Body of pancreas (tissue), 4 donors: ENCODE measurements around the gene CLCNKB. TPM values are rescaled to one million over a fixed set of nuclear protein-coding genes. Genes with fewer than 3 reads are reported as not detected.

Experiments used
- ATAC-seq: fragments of 150-250 bp; one replicate; pipeline ENCODE4 v1.9.1; 2016
- DNase-seq, 4 donors: peaks; one replicate each; pipeline ENCODE4 v3.0.0-alpha.2; 2019
- H3K27ac ChIP-seq, 4 donors: fragments of 200-600 bp; sonication (generic); 1 replicate in 3 of 4; 2 replicates in 1 of 4; pipeline versions ENCODE4 v1.5.1 to v1.6.1; 2016 to 2019; ENCODE audit warnings: mild to moderate bottlenecking in 1 of 4, mixed read lengths in 1 of 4, moderate library complexity in 1 of 4
- H3K27me3 ChIP-seq, 2 donors: fragments of 200-600 bp; sonication (generic); one replicate each; pipeline ENCODE4 v1.6.0; 2016; ENCODE audit warnings: mild to moderate bottlenecking in 1 of 2
- H3K36me3 ChIP-seq, 2 donors: fragments of 200-600 bp; sonication (generic); replicated peaks in 1 of 2; 2 replicates each; pipeline ENCODE4 v1.5.1; 2016; ENCODE audit warnings: low read depth in 2 of 2; ENCODE audit not compliant: insufficient read depth in 1 of 2
- H3K4me1 ChIP-seq: fragments of 200-600 bp; sonication (generic); one replicate; pipeline ENCODE4 v1.6.0; 2016
- H3K4me3 ChIP-seq, 2 donors: fragments of 200-600 bp; sonication (generic); 1 replicate in 1 of 2; 2 replicates in 1 of 2; pipeline ENCODE4 v1.5.1; 2016 to 2019
- H3K9me3 ChIP-seq, 3 donors: fragments of 200-600 bp; sonication (generic); 1 replicate in 2 of 3; 2 replicates in 1 of 3; pipeline ENCODE4 v1.5.1; 2016
- POLR2A ChIP-seq, 3 donors: fragments of 450-650 bp; IDR thresholded peaks; one replicate each; pipeline ENCODE4 v1.6.1; 2016; ENCODE audit warnings: antibody characterized with exemption in 3 of 3, mild to moderate bottlenecking in 2 of 3
- WGBS, 2 donors: methylation state at CpG; one replicate each; pipeline ENCODE4 v1.1.5; 2017; 5-methylcytosine and 5-hydroxymethylcytosine counted together
- intact Hi-C: fragments of 100-400 bp; cut with DNase I; formaldehyde crosslinking; loops from one replicate; pipeline ENCODE4 v1.15.1; 2023
- total RNA-seq, 2 donors: library from RNA; depleted of rRNA; stranded (reverse); fragments of >200 nt; gene quantifications; one replicate each; pipeline ENCODE4 v1.1.0, GENCODE V29; 2016
- TF ChIP-seq, protein P1 (sequence below), 7 experiments: fragments of 450-650 bp in 4 of 7; fragments of 200-600 bp in 3 of 7; sonication (generic) in 3 of 7; IDR thresholded peaks; one replicate each; pipeline ENCODE4 v1.5.1; 2016 to 2019; ENCODE audit warnings: antibody characterized with exemption in 7 of 7

The CLCNKB gene
- total RNA-seq, 2 donors from 2014 or later, result 1.3 TPM; not detected in 1

DNA sequence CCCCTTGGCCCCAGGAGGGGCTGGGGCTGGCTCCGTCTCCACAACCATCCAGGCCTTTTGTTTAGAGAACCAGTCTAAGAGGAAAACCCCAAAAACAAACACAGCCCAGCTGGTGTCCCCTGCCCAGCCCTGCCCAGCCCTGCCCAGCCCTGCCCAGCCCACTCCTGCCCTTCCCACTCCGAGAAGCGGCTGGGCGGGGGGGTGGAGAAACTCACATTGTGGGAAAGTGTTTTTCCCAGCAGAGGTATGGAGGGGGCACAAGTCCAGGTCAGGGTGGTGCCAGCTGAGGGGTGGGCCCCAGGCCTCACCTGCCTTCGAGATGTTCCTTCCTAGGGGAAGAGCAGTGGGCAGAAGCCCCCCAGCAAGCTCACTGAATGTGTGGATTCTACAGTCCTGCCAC is 39.9 kb downstream of the CLCNKB start:
- intact Hi-C loops, result no loop called here
- Histone ChIP-seq H3K4me3 (no peak overlapping the region), H3K27ac (no peak overlapping the region), H3K36me3 (no peaks in the 10 kb centered on the region), H3K4me1 (peaks cover 9% of the 10 kb centered on the region), H3K27me3 (no peaks in the 10 kb centered on the region), H3K9me3 (no peaks in the 10 kb centered on the region)
- WGBS, 2 donors, result 92 to 96% methylated on average over 4 to 5 of the region's 5 CpGs
- no peak for TF ChIP-seq POLR2A (IDR thresholded peaks at IDR 0.05)
- TF ChIP-seq, protein P1, sequence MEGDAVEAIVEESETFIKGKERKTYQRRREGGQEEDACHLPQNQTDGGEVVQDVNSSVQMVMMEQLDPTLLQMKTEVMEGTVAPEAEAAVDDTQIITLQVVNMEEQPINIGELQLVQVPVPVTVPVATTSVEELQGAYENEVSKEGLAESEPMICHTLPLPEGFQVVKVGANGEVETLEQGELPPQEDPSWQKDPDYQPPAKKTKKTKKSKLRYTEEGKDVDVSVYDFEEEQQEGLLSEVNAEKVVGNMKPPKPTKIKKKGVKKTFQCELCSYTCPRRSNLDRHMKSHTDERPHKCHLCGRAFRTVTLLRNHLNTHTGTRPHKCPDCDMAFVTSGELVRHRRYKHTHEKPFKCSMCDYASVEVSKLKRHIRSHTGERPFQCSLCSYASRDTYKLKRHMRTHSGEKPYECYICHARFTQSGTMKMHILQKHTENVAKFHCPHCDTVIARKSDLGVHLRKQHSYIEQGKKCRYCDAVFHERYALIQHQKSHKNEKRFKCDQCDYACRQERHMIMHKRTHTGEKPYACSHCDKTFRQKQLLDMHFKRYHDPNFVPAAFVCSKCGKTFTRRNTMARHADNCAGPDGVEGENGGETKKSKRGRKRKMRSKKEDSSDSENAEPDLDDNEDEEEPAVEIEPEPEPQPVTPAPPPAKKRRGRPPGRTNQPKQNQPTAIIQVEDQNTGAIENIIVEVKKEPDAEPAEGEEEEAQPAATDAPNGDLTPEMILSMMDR (IDR thresholded peaks at IDR 0.05), result no peak
- ATAC-seq, result no peak
- peak in 1 of 4 donors; percentile 8 for DNase-seq

DNA sequence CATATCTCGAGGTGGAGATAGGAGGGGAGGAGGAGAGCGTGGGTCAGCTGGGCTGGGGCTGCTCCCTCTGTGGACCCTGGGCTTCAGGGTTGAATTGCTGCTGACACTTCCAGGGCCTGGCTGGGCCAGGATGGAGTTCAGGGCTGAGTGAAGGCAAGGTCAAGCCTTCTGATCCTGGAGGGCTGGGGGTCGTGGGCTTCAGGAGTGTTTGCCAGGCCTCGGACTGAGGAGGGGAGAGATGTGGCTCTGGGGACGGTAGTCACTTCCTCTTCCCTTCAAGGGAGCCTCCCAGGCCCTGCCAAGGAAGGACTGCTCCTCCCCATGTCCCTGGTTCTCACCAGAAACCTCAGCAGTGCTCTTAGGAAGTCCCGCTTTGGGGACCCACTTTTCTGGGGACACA is 41.9 kb downstream of the CLCNKB start:
- intact Hi-C loops, result no loop called here
- peak in 1 of 4 donors; percentile 9 for DNase-seq
- 65 to 84% methylated on average over 3 to 6 of the region's 6 CpGs for WGBS, 2 donors
- ATAC-seq, result no peak
- H3K27ac ChIP-seq, result no peak overlapping the region
- no peak for TF ChIP-seq POLR2A (IDR thresholded peaks at IDR 0.05)
- TF ChIP-seq, protein P1 (IDR thresholded peaks at IDR 0.05), result no peak
- peaks cover under 1% of the 10 kb centered on the region for H3K4me1 ChIP-seq
- H3K36me3 ChIP-seq, result no peaks in the 10 kb centered on the region
- no peak overlapping the region for H3K4me3 ChIP-seq
- no peaks in the 10 kb centered on the region for H3K9me3 ChIP-seq
- no peaks in the 10 kb centered on the region for H3K27me3 ChIP-seq

DNA sequence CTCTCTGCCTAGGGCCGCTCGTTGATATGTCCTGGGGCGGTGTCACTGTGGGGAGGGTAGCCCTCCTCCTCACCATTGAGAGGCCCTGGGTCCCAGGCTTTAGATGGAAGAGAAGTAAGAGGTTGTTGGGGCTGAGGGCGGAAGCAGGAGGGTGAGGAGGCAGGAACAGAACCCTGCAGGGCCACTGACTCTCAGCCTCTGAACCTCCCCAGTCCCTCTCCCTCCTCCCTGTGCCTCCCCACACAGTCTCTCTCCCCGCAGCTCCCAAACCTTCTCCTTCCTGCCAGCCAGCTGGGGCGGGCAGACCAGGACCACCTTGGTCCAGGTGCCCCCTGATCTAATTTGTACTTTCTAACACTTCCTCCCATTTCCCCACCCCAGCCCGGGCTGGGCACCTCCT is 44.2 kb downstream of the CLCNKB start:
- intact Hi-C loops, result no loop called here
- TF ChIP-seq, protein P1 (IDR thresholded peaks at IDR 0.05), result no peak
- TF ChIP-seq POLR2A (IDR thresholded peaks at IDR 0.05), result no peak
- Histone ChIP-seq H3K9me3 (no peaks in the 10 kb centered on the region), H3K27me3 (no peaks in the 10 kb centered on the region), H3K27ac (no peak overlapping the region), H3K4me1 (peaks cover 22% of the 10 kb centered on the region), H3K4me3 (no peak overlapping the region), H3K36me3 (no peaks in the 10 kb centered on the region)
- 64 to 75% methylated on average over 5 to 7 of the region's 7 CpGs for WGBS, 2 donors
- no peak for ATAC-seq
- DNase-seq, result no peak

DNA sequence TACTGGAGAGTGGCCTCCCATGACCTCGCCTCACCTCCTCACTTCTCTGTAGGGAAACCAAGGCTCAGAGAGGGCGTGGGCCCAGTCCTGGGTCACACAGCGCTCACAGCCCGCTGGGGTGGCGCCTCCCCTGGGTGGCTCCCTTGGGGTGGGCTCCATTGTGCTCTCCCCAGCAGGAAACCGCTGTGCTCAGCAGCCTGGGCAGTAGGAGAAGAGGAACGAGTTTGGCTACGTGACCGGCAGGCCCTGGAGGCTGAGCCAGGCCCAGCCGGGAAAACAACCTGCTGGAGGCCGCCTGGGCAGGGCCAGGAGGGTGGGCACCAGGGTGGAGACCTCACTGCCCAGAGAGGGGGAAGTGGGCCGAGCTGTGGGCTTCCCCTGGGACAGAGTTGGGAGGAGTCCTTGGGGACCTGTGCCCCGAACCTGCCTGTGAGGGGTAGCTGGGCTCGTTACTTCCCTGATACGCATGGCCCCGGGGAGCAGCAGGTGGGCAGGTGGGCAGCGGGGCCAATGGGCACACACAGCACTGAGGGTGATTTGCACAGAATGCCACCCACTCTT is 44.8 kb downstream of the CLCNKB start:
- no peaks in the 10 kb centered on the region for H3K36me3 ChIP-seq
- no peak for ATAC-seq
- H3K9me3 ChIP-seq, result no peaks in the 10 kb centered on the region
- H3K4me3 ChIP-seq, result no peak overlapping the region
- peaks cover 29% of the 10 kb centered on the region for H3K4me1 ChIP-seq
- TF ChIP-seq, protein P1 (IDR thresholded peaks at IDR 0.05), result no peak
- no peak for TF ChIP-seq POLR2A (IDR thresholded peaks at IDR 0.05)
- intact Hi-C loops, result no loop called here
- 73 to 84% methylated on average over 5 to 15 of the region's 17 CpGs for WGBS, 2 donors
- no peak overlapping the region for H3K27ac ChIP-seq
- DNase-seq, result peak in 1 of 4 donors; percentile 10
- no peaks in the 10 kb centered on the region for H3K27me3 ChIP-seq

DNA sequence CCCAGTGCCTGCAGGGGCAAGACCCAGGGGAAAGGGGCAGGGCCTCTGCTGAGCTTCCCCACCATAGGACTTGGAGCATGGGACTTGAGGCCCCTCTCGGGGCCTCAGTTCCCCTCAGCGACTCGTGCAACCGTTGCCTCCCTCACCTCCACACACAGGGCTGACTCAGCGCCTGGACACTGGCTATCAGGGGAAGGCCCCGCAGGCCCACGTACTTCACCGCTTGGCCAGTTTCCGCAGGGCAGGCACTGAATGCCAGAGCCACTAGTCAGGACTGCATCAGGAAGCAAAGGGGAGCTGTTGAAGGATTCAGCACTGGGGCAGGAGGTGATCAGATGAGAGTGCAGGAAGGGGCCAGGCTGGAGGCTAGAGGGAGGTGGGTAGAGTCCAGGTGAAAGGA is 45.4 kb downstream of the CLCNKB start:
- Histone ChIP-seq H3K9me3 (no peaks in the 10 kb centered on the region), H3K4me3 (no peak overlapping the region), H3K4me1 (peaks cover 35% of the 10 kb centered on the region), H3K36me3 (no peaks in the 10 kb centered on the region), H3K27me3 (no peaks in the 10 kb centered on the region), H3K27ac (no peak overlapping the region)
- intact Hi-C loops, result no loop called here
- DNase-seq, result peak in 1 of 4 donors; percentile 9
- TF ChIP-seq, protein P1 (IDR thresholded peaks at IDR 0.05), result no peak
- TF ChIP-seq POLR2A (IDR thresholded peaks at IDR 0.05), result no peak
- 85 to 90% methylated on average over 7 to 9 of the region's 9 CpGs for WGBS, 2 donors
- no peak for ATAC-seq
